ENCODE results near the gene PA2G4.

PA2G4 gene

GRCh38 chr12:56121204-56121870 is 17.0 kb downstream of the PA2G4 start:
- in situ Hi-C loops (cut with HindIII; ENCODE audit: low sequenced_read_pairs) = no loop called here

- in situ Hi-C loops (cut with HindIII; ENCODE audit: low sequenced_read_pairs) = no loop called here
Observed at GRCh38 chr12:56122637-56123036, 18.3 kb downstream of the PA2G4 start.

- in situ Hi-C loops (cut with HindIII; ENCODE audit: low sequenced_read_pairs) = no loop called here
Observed at GRCh38 chr12:56124133-56124532, 19.8 kb downstream of the PA2G4 start.

GRCh38 chr12:56126732-56127239 is 22.4 kb downstream of the PA2G4 start:
- in situ Hi-C loops (cut with HindIII; ENCODE audit: low sequenced_read_pairs) = no loop called here

GRCh38 chr12:56127485-56127887 is 23.1 kb downstream of the PA2G4 start:
- in situ Hi-C loops (cut with HindIII; ENCODE audit: low sequenced_read_pairs) = no loop called here

GRCh38 chr12:56127888-56128669 is 23.7 kb downstream of the PA2G4 start, which contains the start of gene ESYT1:
ESYT1 (plus strand) TSS chr12:56128267; CDS start chr12:56128320, 53 bp downstream.
- in situ Hi-C loops (cut with HindIII; ENCODE audit: low sequenced_read_pairs) = no loop called here

- in situ Hi-C loops (cut with HindIII; ENCODE audit: low sequenced_read_pairs) = no loop called here
Observed at GRCh38 chr12:56128670-56129205, 24.4 kb downstream of the PA2G4 start.

GRCh38 chr12:56129206-56129941 is 25.0 kb downstream of the PA2G4 start:
- in situ Hi-C loops (cut with HindIII; ENCODE audit: low sequenced_read_pairs) = no loop called here

GRCh38 chr12:56129942-56130495 is 25.7 kb downstream of the PA2G4 start:
- in situ Hi-C loops (cut with HindIII; ENCODE audit: low sequenced_read_pairs) = no loop called here

- in situ Hi-C loops (cut with HindIII; ENCODE audit: low sequenced_read_pairs) = no loop called here
Observed at GRCh38 chr12:56130876-56131275, 26.5 kb downstream of the PA2G4 start.

GRCh38 chr12:56134897-56135296 is 30.5 kb downstream of the PA2G4 start:
- in situ Hi-C loops (cut with HindIII; ENCODE audit: low sequenced_read_pairs) = no loop called here

- in situ Hi-C loops (cut with HindIII; ENCODE audit: low sequenced_read_pairs) = no loop called here
Observed at GRCh38 chr12:56137853-56138571, 33.7 kb downstream of the PA2G4 start.

- in situ Hi-C loops (cut with HindIII; ENCODE audit: low sequenced_read_pairs) = no loop called here
Observed at GRCh38 chr12:56141946-56142784, 37.8 kb downstream of the PA2G4 start.

- in situ Hi-C loops (cut with HindIII; ENCODE audit: low sequenced_read_pairs) = no loop called here
Observed at GRCh38 chr12:56143217-56143616, 38.9 kb downstream of the PA2G4 start.

GRCh38 chr12:56143870-56144269 is 39.5 kb downstream of the PA2G4 start:
- in situ Hi-C loops (cut with HindIII; ENCODE audit: low sequenced_read_pairs) = no loop called here

GRCh38 chr12:56145217-56145616 is 40.9 kb downstream of the PA2G4 start:
- in situ Hi-C loops (cut with HindIII; ENCODE audit: low sequenced_read_pairs) = no loop called here

- in situ Hi-C loops (cut with HindIII; ENCODE audit: low sequenced_read_pairs) = no loop called here
Observed at GRCh38 chr12:56146492-56147460, 42.4 kb downstream of the PA2G4 start.

- in situ Hi-C loops (cut with HindIII; ENCODE audit: low sequenced_read_pairs) = no loop called here
Observed at GRCh38 chr12:56150563-56150962, 46.2 kb downstream of the PA2G4 start.
